Ascending aorta (tissue), 2 donors: ENCODE measurements around the gene ATP8A2. TPM values are rescaled to one million over a fixed set of nuclear protein-coding genes. Genes with fewer than 3 reads are reported as not detected.

Source experiments
- DNase-seq, 2 donors: peaks; one replicate each; pipeline ENCODE4 v3.0.0-alpha.2; 2019; ENCODE audit warnings: low spot score in 2 of 2
- H3K27ac ChIP-seq, 2 donors: fragments of 200-600 bp; sonication (generic); one replicate each; pipeline ENCODE4 v1.5.1; 2016 to 2017; ENCODE audit warnings: mild to moderate bottlenecking in 1 of 2
- H3K27me3 ChIP-seq: fragments of 200-600 bp; sonication (generic); one replicate; pipeline ENCODE4 v1.5.1; 2017
- H3K36me3 ChIP-seq, 2 donors: fragments of 200-600 bp; sonication (generic); one replicate each; pipeline ENCODE4 v1.5.1; 2016
- H3K4me1 ChIP-seq, 2 donors: fragments of 200-600 bp; sonication (generic); one replicate each; pipeline ENCODE4 v1.5.1; 2016 to 2017; ENCODE audit warnings: mild to moderate bottlenecking in 1 of 2
- H3K4me3 ChIP-seq, 2 donors: fragments of 200-600 bp; sonication (generic); one replicate each; pipeline ENCODE4 v1.5.1; 2016 to 2017; ENCODE audit warnings: mild to moderate bottlenecking in 1 of 2
- H3K9me3 ChIP-seq, 2 donors: fragments of 200-600 bp; sonication (generic); one replicate each; pipeline ENCODE4 v1.5.1; 2016
- CTCF ChIP-seq, 3 experiments: fragments of 200-600 bp in 2 of 3; fragments of 450-650 bp in 1 of 3; sonication (generic) in 2 of 3; IDR thresholded peaks; one replicate each; pipeline ENCODE4 v1.5.1; 2016 to 2019; ENCODE audit warnings: antibody characterized with exemption in 3 of 3, mild to moderate bottlenecking in 1 of 3, moderate library complexity in 1 of 3
- intact Hi-C: fragments of 100-400 bp; cut with DNase I; formaldehyde crosslinking; loops from one replicate; pipeline ENCODE4 v1.15.1; 2023
- total RNA-seq: library from RNA; depleted of rRNA; stranded (reverse); fragments of >200 nt; gene quantifications from one replicate; pipeline ENCODE4 v1.1.0, GENCODE V29; 2016

Gene ATP8A2
- total RNA-seq, 1 donor from 2014 or later, result under 0.01 TPM

- no peak for DNase-seq
- H3K4me3 ChIP-seq, result no peak overlapping the region
- no peak for TF ChIP-seq CTCF (IDR thresholded peaks at IDR 0.05)
- no peaks in the 10 kb centered on the region for H3K36me3 ChIP-seq
- H3K27me3 ChIP-seq, result no peaks in the 10 kb centered on the region
- H3K9me3 ChIP-seq, result no peaks in the 10 kb centered on the region
- intact Hi-C loops, result no loop called here
- H3K4me1 ChIP-seq, result no peaks in the 10 kb centered on the region
- no peak overlapping the region for H3K27ac ChIP-seq
These were observed 244.9 kb downstream of the ATP8A2 start for GRCh38 chr13:25616674-25617073.

DNA sequence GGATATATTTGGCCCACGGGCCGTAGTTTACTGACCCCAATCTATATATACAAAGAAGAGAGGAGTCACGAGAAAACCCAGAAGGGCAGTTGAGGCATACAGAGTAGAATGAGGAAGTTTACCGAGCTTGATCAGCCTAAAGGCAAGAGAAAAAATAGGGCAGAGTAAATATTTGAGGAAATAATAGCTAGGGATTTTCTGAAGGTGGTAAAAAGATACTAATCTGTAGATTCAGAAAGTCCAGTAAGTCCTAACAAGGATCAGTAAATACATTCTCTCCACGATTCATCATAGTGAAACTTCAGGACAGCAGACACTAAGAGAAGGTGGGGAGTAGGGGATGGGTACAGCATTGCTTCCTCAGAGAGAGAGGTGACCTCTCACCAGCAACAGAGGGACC is 248.1 kb downstream of the ATP8A2 start:
- H3K9me3 ChIP-seq, result no peaks in the 10 kb centered on the region
- no peaks in the 10 kb centered on the region for H3K36me3 ChIP-seq
- no peak for TF ChIP-seq CTCF (IDR thresholded peaks at IDR 0.05)
- no peaks in the 10 kb centered on the region for H3K27me3 ChIP-seq
- no peaks in the 10 kb centered on the region for H3K4me1 ChIP-seq
- intact Hi-C loops, result no loop called here
- no peak for DNase-seq
- H3K4me3 ChIP-seq, result no peak overlapping the region
- H3K27ac ChIP-seq, result no peak overlapping the region

DNA sequence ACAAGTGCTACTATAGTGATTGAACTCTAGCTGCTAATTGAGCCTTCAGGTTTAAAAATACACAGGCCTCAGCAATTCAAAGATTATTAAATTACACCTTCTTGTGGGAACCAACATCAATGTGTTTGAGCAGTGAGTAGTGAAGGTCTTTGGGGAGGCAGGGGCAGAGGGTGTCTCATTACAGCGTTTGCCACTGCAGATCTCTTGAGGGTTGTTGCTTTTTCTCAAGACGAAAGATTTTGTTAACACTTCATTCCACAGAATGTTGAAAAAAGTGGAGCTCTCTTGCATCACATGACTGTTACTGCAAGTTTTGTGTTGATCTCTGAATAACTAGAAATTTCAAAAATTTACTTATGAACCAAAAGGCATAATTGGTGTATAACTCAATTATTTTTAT is 253.6 kb downstream of the ATP8A2 start:
- H3K9me3 ChIP-seq, result no peaks in the 10 kb centered on the region
- H3K4me1 ChIP-seq, result no peaks in the 10 kb centered on the region
- H3K4me3 ChIP-seq, result no peak overlapping the region
- TF ChIP-seq CTCF (IDR thresholded peaks at IDR 0.05), result no peak
- intact Hi-C loops, result no loop called here
- no peak overlapping the region for H3K27ac ChIP-seq
- H3K27me3 ChIP-seq, result no peaks in the 10 kb centered on the region
- DNase-seq, result no peak
- H3K36me3 ChIP-seq, result no peaks in the 10 kb centered on the region

DNA sequence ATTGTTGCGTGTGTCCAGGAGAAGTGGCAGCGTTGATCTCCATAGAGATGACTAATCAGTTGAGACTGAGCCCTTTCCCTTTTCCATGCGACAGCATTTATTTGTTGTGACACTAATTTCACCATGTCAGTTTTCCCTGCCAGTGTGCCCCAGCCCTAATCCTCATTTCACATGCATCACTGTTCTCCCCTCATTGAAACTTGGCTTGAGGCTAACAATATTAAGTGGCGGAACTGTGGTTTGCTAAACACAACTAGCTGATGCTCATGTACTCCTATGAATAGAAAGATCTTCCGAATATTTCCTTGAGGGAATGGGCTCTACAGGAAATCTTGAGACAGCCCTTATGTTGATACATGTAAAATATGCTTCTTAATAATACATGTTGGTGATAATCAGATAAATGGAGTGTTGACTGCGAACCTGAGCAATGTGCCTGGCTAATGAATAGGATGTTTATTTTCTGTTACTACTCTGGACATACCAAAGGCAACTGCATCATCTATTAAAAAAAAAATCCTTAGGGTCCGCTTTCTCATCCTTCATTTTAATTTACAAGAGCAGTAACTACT is 258.6 kb downstream of the ATP8A2 start:
- intact Hi-C loops, result no loop called here
- H3K27me3 ChIP-seq, result no peaks in the 10 kb centered on the region
- no peaks in the 10 kb centered on the region for H3K4me1 ChIP-seq
- DNase-seq, result no peak
- H3K27ac ChIP-seq, result no peak overlapping the region
- TF ChIP-seq CTCF (IDR thresholded peaks at IDR 0.05), result no peak
- H3K36me3 ChIP-seq, result no peaks in the 10 kb centered on the region
- H3K9me3 ChIP-seq, result no peaks in the 10 kb centered on the region
- no peak overlapping the region for H3K4me3 ChIP-seq

- Histone ChIP-seq H3K9me3 (no peaks in the 10 kb centered on the region), H3K27ac (no peak overlapping the region), H3K27me3 (no peaks in the 10 kb centered on the region), H3K36me3 (no peaks in the 10 kb centered on the region), H3K4me3 (no peak overlapping the region), H3K4me1 (no peaks in the 10 kb centered on the region)
- intact Hi-C loops, result no loop called here
- no peak for TF ChIP-seq CTCF (IDR thresholded peaks at IDR 0.05)
- DNase-seq, result no peak
These were observed 260.6 kb downstream of the ATP8A2 start for GRCh38 chr13:25632166-25632888.
